Smooth muscle cell (in vitro differentiated cells): Measurements from ENCODE around the gene TP53RK. TPM values are rescaled to one million over a fixed set of nuclear protein-coding genes. Genes with fewer than 3 reads are reported as not detected.

Experiments
- DNase-seq: peaks from one replicate; lab custom pipeline; 2025; ENCODE audit not compliant: unreplicated experiment; lab: John Stamatoyannopoulos, UW
- H2AFZ ChIP-seq: fragments of 200-600 bp; sonication (generic); 2 replicates; pipeline ENCODE4 v1.6.0; 2016; ENCODE audit warnings: antibody characterized with exemption, low read depth, mild to moderate bottlenecking
- H3F3A ChIP-seq: fragments of 200-600 bp; sonication (generic); 2 replicates; pipeline ENCODE4 v1.6.0; 2017; ENCODE audit warnings: antibody characterized with exemption, low read depth
- H3K27ac ChIP-seq: fragments of 200-600 bp; sonication (generic); 2 replicates; pipeline ENCODE4 v1.5.1; 2016; ENCODE audit warnings: low read depth, mild to moderate bottlenecking
- H3K27me3 ChIP-seq: fragments of 200-600 bp; sonication (generic); 2 replicates; pipeline ENCODE4 v1.6.1; 2016; ENCODE audit warnings: low read depth, mild to moderate bottlenecking
- H3K36me3 ChIP-seq: fragments of 200-600 bp; sonication (generic); 2 replicates; pipeline ENCODE4 v1.5.1; 2016; ENCODE audit warnings: low read depth
- H3K4me1 ChIP-seq: fragments of 200-600 bp; sonication (generic); 2 replicates; pipeline ENCODE4 v1.5.1; 2016; ENCODE audit warnings: low read depth
- H3K4me2 ChIP-seq: fragments of 200-600 bp; sonication (generic); 2 replicates; pipeline ENCODE4 v1.6.0; 2016; ENCODE audit warnings: mild to moderate bottlenecking
- H3K4me3 ChIP-seq: fragments of 200-600 bp; sonication (generic); 2 replicates; pipeline ENCODE4 v1.5.1; 2016; ENCODE audit warnings: mild to moderate bottlenecking
- H3K79me2 ChIP-seq: fragments of 200-600 bp; sonication (generic); 2 replicates; pipeline ENCODE4 v1.6.0; 2016; ENCODE audit warnings: low read depth, mild to moderate bottlenecking
- H3K9ac ChIP-seq: fragments of 200-600 bp; sonication (generic); 2 replicates; pipeline ENCODE4 v1.6.0; 2016; ENCODE audit warnings: low read depth
- H3K9me3 ChIP-seq: fragments of 200-600 bp; sonication (generic); replicated peaks from 2 replicates; pipeline ENCODE4 v1.5.1; 2016; ENCODE audit warnings: low read depth
- H4K20me1 ChIP-seq: fragments of 200-600 bp; sonication (generic); 2 replicates; pipeline ENCODE4 v1.6.0; 2016; ENCODE audit warnings: low read depth
- WGBS: methylation state at CpG from one replicate; pipeline ENCODE4 v1.1.7; 2016; ENCODE audit warnings: low lambda C conversion rate; 5-methylcytosine and 5-hydroxymethylcytosine counted together
- polyA plus RNA-seq: library from polyadenylated mRNA; unstranded; fragments of >200 nt; fragmentation: Nextera tagmentation; extraction: Ambion mirVana; gene quantifications from 2 replicates; pipeline ENCODE4 v1.2.1, GENCODE V29; 2016
- total RNA-seq: library from RNA; depleted of rRNA; stranded (reverse); fragments of >200 nt; gene quantifications from 2 replicates; pipeline ENCODE4 v1.2.3, GENCODE V29; 2014
- TF ChIP-seq, protein P1 (sequence below): fragments of 200-600 bp; sonication (generic); IDR thresholded peaks from 2 replicates; pipeline ENCODE4 v1.5.1; 2017; ENCODE audit warnings: borderline replicate concordance, mild to moderate bottlenecking, antibody characterized with exemption; ENCODE audit not compliant: insufficient read depth, poor library complexity, severe bottlenecking

TP53RK gene
- total and polyA plus RNA-seq, 2 experiments from 2014 or later: 26.5 to 30.9 TPM

DNA sequence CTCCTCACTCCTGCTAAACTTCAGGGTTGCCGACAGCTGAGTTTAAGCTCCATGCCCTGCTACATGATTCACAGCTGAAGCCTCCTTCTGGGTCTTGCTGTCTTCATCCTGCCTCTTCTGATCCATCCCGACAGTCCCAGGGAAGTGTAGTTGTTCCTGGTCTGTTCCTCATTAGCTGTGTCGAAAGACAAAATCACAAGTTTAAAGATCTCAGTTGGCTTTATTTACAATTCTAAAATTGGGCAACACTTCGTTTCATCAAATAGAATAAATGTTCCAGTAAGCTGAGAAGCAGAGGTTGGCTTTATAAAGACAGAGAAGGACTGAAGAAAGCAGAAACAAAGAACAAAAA lies 16.1 kb upstream of the TP53RK start:
- Histone ChIP-seq H3K27ac (peak overlapping the region; percentile 83), H2AFZ (peak overlapping the region; percentile 71), H3K4me3 (no peak overlapping the region)

DNA sequence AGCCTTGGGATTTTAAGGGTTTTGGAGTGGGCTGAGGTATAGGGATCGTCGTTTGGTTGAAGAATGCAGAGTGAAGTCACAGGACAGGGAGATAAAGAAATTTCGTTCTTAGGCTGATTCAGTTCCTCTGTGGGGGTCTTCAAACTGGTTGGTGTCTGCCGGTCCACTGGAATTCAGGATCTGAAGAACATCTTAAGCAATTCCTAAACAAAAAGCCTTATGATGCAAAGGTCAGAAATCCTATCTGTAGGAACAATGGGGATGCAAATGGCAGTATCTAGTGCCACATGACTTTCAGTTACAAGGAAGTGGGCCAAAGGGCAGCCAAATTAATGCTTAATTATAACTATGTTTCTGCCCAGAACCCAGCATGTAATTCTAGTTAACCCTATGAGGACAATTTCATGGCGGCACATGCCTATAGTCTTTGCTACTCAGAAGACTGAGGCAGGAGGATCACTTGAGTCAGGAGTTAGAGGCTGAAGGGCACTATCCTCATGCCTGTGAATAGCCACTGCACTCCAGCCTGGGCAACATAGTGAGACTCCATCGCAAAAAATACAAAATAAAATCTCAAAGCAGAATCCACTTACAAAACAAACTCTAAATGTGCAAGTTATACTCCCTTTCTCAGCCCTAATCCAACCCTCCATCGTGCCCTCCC lies 15.6 kb upstream of the TP53RK start:
- H3K79me2 ChIP-seq: no peaks in the 10 kb centered on the region
- peak overlapping the region; percentile 32 for H3K9ac ChIP-seq
- H3K36me3 ChIP-seq: no peaks in the 10 kb centered on the region
- no peak overlapping the region for H3K4me3 ChIP-seq
- no peaks in the 10 kb centered on the region for H3K27me3 ChIP-seq
- H3F3A ChIP-seq: peaks cover 18% of the 10 kb centered on the region
- peak overlapping the region; percentile 83 for H3K27ac ChIP-seq
- no peaks in the 10 kb centered on the region for H3K9me3 ChIP-seq
- TF ChIP-seq, protein P1, sequence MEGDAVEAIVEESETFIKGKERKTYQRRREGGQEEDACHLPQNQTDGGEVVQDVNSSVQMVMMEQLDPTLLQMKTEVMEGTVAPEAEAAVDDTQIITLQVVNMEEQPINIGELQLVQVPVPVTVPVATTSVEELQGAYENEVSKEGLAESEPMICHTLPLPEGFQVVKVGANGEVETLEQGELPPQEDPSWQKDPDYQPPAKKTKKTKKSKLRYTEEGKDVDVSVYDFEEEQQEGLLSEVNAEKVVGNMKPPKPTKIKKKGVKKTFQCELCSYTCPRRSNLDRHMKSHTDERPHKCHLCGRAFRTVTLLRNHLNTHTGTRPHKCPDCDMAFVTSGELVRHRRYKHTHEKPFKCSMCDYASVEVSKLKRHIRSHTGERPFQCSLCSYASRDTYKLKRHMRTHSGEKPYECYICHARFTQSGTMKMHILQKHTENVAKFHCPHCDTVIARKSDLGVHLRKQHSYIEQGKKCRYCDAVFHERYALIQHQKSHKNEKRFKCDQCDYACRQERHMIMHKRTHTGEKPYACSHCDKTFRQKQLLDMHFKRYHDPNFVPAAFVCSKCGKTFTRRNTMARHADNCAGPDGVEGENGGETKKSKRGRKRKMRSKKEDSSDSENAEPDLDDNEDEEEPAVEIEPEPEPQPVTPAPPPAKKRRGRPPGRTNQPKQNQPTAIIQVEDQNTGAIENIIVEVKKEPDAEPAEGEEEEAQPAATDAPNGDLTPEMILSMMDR: no peak
- no peaks in the 10 kb centered on the region for H4K20me1 ChIP-seq
- H2AFZ ChIP-seq: peak overlapping the region; percentile 71
- peaks cover 17% of the 10 kb centered on the region for H3K4me1 ChIP-seq
- peak overlapping the region; percentile 67 for H3K4me2 ChIP-seq
- 45% methylated on average over 7 of the region's 7 CpGs for WGBS
- DNase-seq: no peak

More for the DNA sequence above, 16.1 kb upstream of the TP53RK start:
- Histone ChIP-seq H3K9me3 (no peaks in the 10 kb centered on the region), H4K20me1 (no peaks in the 10 kb centered on the region), H3K79me2 (peaks cover 1% of the 10 kb centered on the region), H3K27me3 (no peaks in the 10 kb centered on the region), H3K4me1 (peaks cover 17% of the 10 kb centered on the region), H3K9ac (no peak overlapping the region), H3F3A (peaks cover 18% of the 10 kb centered on the region), H3K4me2 (peak overlapping the region; percentile 67), H3K36me3 (no peaks in the 10 kb centered on the region)
- TF ChIP-seq, protein P1: no peak
- 24% methylated on average over 4 of the region's 4 CpGs for WGBS
- no peak for DNase-seq

DNA sequence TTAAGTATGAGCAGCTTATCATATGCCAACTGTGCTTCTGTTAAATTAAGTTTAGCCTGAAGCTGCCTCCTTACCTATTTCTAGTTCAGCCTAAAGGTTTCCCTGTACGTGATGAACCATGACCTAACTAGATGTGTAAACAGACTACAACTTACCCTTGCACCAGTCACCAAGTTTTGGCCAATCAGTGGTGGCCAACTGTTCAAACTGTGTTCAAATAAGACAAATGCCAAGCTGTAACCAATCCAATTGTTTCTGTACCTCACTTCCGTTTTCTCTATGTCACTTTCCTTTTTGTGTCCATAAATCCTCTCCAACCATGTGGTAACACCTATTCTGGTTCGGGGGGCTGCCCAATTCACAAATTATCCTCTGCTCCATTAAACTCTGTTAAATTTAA lies 14.2 kb upstream of the TP53RK start:
- 96% methylated on average over 3 of the region's 3 CpGs for WGBS
- no peak for DNase-seq
- H3F3A ChIP-seq: peaks cover 9% of the 10 kb centered on the region
- TF ChIP-seq, protein P1: no peak
- H3K4me3 ChIP-seq: no peak overlapping the region
- H3K27ac ChIP-seq: no peak overlapping the region
- no peaks in the 10 kb centered on the region for H3K36me3 ChIP-seq
- no peak overlapping the region for H2AFZ ChIP-seq
- no peaks in the 10 kb centered on the region for H3K27me3 ChIP-seq
- no peak overlapping the region for H3K9ac ChIP-seq
- peaks cover 10% of the 10 kb centered on the region for H3K4me1 ChIP-seq
- H3K4me2 ChIP-seq: no peak overlapping the region
- H3K9me3 ChIP-seq: no peaks in the 10 kb centered on the region
- no peaks in the 10 kb centered on the region for H4K20me1 ChIP-seq
- H3K79me2 ChIP-seq: no peaks in the 10 kb centered on the region
